Heart left ventricle (tissue), 13 donors: ENCODE results near the gene OCSTAMP.

Experiments used
- POLR2A ChIP-seq, 2 donors: fragments of 450-650 bp; IDR thresholded peaks; one replicate each; pipeline ENCODE4 v1.6.1; 2017; ENCODE audit warnings: antibody characterized with exemption in 2 of 2, mild to moderate bottlenecking in 2 of 2, moderate library complexity in 2 of 2
- TF ChIP-seq, protein P1 (sequence below), 12 donors: fragments of 200-600 bp; sonication (generic) in 4 of 12; IDR thresholded peaks; one replicate each; pipeline versions ENCODE4 v1.5.0 to v1.8.0; 2018 to 2022; ENCODE audit warnings: antibody characterized with exemption in 12 of 12, mild to moderate bottlenecking in 5 of 12
- donor health status: ischemic (EF 13 %, LVEDD 7.1; RV severe dilation, severe dysfunction).
- donor health status: DM: no; HTN: yes; CAD: no.
- donor health status: DM: no; HTN: no; CAD: no.
- donor health status: ischemic (EF 25% LVEDD 6.9; RV normal size, moderate dysfunction).
- donor health status: ischemic (EF 25% LVEDD 5.7; RV mildly dilated, moderate dysfunction).
- donor health status: ischemic (EF 35%, LVEDD 5.7; RV mildly dilated, moderate dysfunction).
- donor health status: nonischemic (EF 11% LVEDD 7.7; RV severe dilation, severe dysfunction).
- donor health status: DM: yes; HTN: yes; CAD: no.
- donor health status: PGD.
- donor health status: ischemic (EF 29% LVEDD 5.4; RV normal size, mild dysfunction).
- donor health status: nonischemic (EF 23%, LVEDD 6.1; RV moderate dilation, normal function).

DNA sequence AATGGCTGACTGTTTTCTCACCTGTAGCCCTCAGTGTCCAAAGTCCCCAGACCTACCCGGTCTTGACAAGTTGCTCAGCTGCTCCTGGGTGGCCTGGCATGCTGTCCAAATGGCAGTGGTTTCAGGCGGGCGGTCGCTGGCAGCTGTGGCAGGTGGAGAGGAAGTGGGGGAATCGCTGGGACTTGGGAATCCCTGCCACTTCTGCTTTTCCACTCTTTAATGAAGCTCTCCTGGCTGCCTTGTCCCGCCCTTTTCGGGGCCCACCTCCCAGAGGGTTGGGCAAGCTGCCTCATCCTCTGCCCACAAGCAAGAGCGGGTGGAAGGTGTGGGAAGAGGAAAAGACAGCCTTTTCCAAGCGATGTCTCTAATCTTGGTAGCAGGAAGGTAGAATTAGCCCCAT lies at the start of gene OCSTAMP:
- TF ChIP-seq, protein P1, sequence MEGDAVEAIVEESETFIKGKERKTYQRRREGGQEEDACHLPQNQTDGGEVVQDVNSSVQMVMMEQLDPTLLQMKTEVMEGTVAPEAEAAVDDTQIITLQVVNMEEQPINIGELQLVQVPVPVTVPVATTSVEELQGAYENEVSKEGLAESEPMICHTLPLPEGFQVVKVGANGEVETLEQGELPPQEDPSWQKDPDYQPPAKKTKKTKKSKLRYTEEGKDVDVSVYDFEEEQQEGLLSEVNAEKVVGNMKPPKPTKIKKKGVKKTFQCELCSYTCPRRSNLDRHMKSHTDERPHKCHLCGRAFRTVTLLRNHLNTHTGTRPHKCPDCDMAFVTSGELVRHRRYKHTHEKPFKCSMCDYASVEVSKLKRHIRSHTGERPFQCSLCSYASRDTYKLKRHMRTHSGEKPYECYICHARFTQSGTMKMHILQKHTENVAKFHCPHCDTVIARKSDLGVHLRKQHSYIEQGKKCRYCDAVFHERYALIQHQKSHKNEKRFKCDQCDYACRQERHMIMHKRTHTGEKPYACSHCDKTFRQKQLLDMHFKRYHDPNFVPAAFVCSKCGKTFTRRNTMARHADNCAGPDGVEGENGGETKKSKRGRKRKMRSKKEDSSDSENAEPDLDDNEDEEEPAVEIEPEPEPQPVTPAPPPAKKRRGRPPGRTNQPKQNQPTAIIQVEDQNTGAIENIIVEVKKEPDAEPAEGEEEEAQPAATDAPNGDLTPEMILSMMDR (IDR thresholded peaks at IDR 0.05), result no peak
- TF ChIP-seq POLR2A (IDR thresholded peaks at IDR 0.05), result no peak
